GM12878 (cell line): ENCODE data around the gene TGFB2. TPM values are rescaled to one million over a fixed set of nuclear protein-coding genes. Genes with fewer than 3 reads are reported as not detected.

Experiments
- ATAC-seq: fragments of 200-7000 bp; cut with Tn5 transposase; 3 replicates; pipeline ENCODE4 v1.9.1; 2020; ENCODE audit warnings: mild to moderate bottlenecking, moderate library complexity
- BruUV-seq: library from RNA; stranded (reverse); fragments of 400-500 nt; replicated peaks from 2 replicates; lab custom pipeline; 2021; lab: Mats Ljungman, UMichigan
- CTCF ChIA-PET: fragments of 300-600 bp; sonication (Branson Sonifier 250); formaldehyde crosslinking; extraction: SDS; loops from one replicate; lab custom pipeline; 2021; ENCODE audit warnings: inconsistent platforms; lab: Yijun Ruan, JAX
- POLR2A ChIA-PET: fragments of 350-600 bp; formaldehyde crosslinking; extraction: SDS; loops from one replicate; lab custom pipeline; 2021; ENCODE audit warnings: inconsistent platforms; lab: Charles Lee
- RAD21 ChIA-PET: fragments of 300-600 bp; sonication (Branson Sonifier 250); formaldehyde crosslinking; loops from one replicate; lab custom pipeline; 2023; ENCODE audit warnings: antibody characterized with exemption; ENCODE audit not compliant: unreplicated experiment; lab: Charles Lee
- SMC1A ChIA-PET: fragments of 300-600 bp; sonication (Branson Sonifier 250); formaldehyde crosslinking; loops from one replicate; lab custom pipeline; 2023; ENCODE audit not compliant: unreplicated experiment, uncharacterized antibody; lab: Charles Lee
- DNase-seq: peaks from one replicate; pipeline ENCODE4 v3.0.0-alpha.2; 2011; ENCODE audit warnings: low read depth, low spot score
- FAIRE-seq: peaks from 3 replicates; lab custom pipeline; 2011; peaks lifted over from hg19 to GRCh38; lab: Jason Lieb, UNC
- H2AFZ ChIP-seq: 2 replicates; pipeline ENCODE4 v1.6.0; 2011; ENCODE audit warnings: low read depth, low read length, control low read depth; ENCODE audit not compliant: control insufficient read depth
- H3K27ac ChIP-seq: 2 replicates; pipeline ENCODE4 v1.5.1; 2011; ENCODE audit warnings: control low read depth; ENCODE audit not compliant: control insufficient read depth, insufficient read depth
- H3K27me3 ChIP-seq, 2 experiments: replicated peaks in 1 of 2; 2 replicates each; pipeline versions ENCODE4 v1.6.0 to v1.6.1; 2011; ENCODE audit warnings: low read length in 1 of 2; ENCODE audit not compliant: control insufficient read depth in 2 of 2, insufficient read depth in 2 of 2
- H3K36me3 ChIP-seq, 2 experiments: 2 replicates each; pipeline ENCODE4 v1.5.1; 2011; ENCODE audit warnings: low read length in 1 of 2; ENCODE audit not compliant: control insufficient read depth in 2 of 2, insufficient read depth in 2 of 2
- H3K4me1 ChIP-seq: 2 replicates; pipeline ENCODE4 v1.6.1; 2011; ENCODE audit warnings: mild to moderate bottlenecking, low read length, moderate library complexity, mixed read lengths; ENCODE audit not compliant: control insufficient read depth, insufficient read depth
- H3K4me2 ChIP-seq: 2 replicates; pipeline ENCODE4 v1.6.0; 2011; ENCODE audit warnings: control low read depth; ENCODE audit not compliant: control insufficient read depth, insufficient read depth
- H3K4me3 ChIP-seq: fragments of 200-600 bp; sonication (generic); 2 replicates; pipeline ENCODE4 v1.5.1; 2016
- H3K79me2 ChIP-seq: 2 replicates; pipeline ENCODE4 v1.6.0; 2011; ENCODE audit warnings: low read length; ENCODE audit not compliant: control insufficient read depth, insufficient read depth
- H3K9ac ChIP-seq: 2 replicates; pipeline ENCODE4 v1.8.0; 2011; ENCODE audit warnings: low read length, control low read depth, mixed read lengths; ENCODE audit not compliant: control insufficient read depth, insufficient read depth
- H3K9me3 ChIP-seq: replicated peaks from 3 replicates; pipeline ENCODE4 v1.5.1; 2011; ENCODE audit warnings: mild to moderate bottlenecking, low read length; ENCODE audit not compliant: control insufficient read depth, insufficient read depth
- H4K20me1 ChIP-seq: 2 replicates; pipeline ENCODE4 v1.6.0; 2011; ENCODE audit not compliant: control insufficient read depth, insufficient read depth
- BMI1 ChIP-seq: fragments of 450-650 bp; IDR thresholded peaks from 2 replicates; pipeline ENCODE4 v1.6.1; 2016; ENCODE audit warnings: mild to moderate bottlenecking, moderate library complexity, borderline replicate concordance
- CBX5 ChIP-seq: sonication (generic); IDR thresholded peaks from 2 replicates; pipeline ENCODE4 v1.6.1; 2016; ENCODE audit warnings: low read depth, moderate library complexity, mild to moderate bottlenecking, inconsistent platforms
- CEBPB ChIP-seq, 2 experiments: fragments of 150-350 bp in 1 of 2; IDR thresholded peaks; 2 replicates each; pipeline ENCODE4 v1.6.1; 2012 to 2014; ENCODE audit warnings: low read depth in 2 of 2, low read length in 2 of 2, borderline replicate concordance in 1 of 2, inconsistent platforms in 1 of 2
- ESRRA ChIP-seq: IDR thresholded peaks from 2 replicates; pipeline ENCODE4 v1.6.1; 2012; ENCODE audit warnings: mild to moderate bottlenecking, low read length, improper control_type of control experiment
- MEF2A ChIP-seq: IDR thresholded peaks from 2 replicates; pipeline ENCODE4 v1.6.1; 2011; ENCODE audit warnings: low read depth, mild to moderate bottlenecking, low read length, moderate library complexity; ENCODE audit not compliant: insufficient read depth
- MYC ChIP-seq: IDR thresholded peaks from 2 replicates; pipeline ENCODE4 v1.6.1; 2011; ENCODE audit warnings: mild to moderate bottlenecking, low read length, moderate library complexity, inconsistent platforms; ENCODE audit not compliant: insufficient read depth, insufficient replicate concordance, insufficient read length, severe bottlenecking
- NFIC ChIP-seq: IDR thresholded peaks from 2 replicates; pipeline ENCODE4 v1.6.1; 2012; ENCODE audit warnings: low read depth, mild to moderate bottlenecking, inconsistent platforms, low read length, moderate library complexity
- NFXL1 ChIP-seq: fragments of 450-650 bp; IDR thresholded peaks from 2 replicates; pipeline ENCODE4 v1.6.1; 2017; ENCODE audit warnings: antibody characterized with exemption, mild to moderate bottlenecking, borderline replicate concordance
- NRF1 ChIP-seq: conservative IDR thresholded peaks from 2 replicates; pipeline ENCODE4 v1.6.1; 2011; ENCODE audit warnings: mild to moderate bottlenecking, low read depth, low read length, improper control_type of control experiment
- POLR2A ChIP-seq: IDR thresholded peaks from 2 replicates; pipeline ENCODE4 v1.6.1; 2011; ENCODE audit warnings: low read depth, mild to moderate bottlenecking, low read length
- SP1 ChIP-seq: IDR thresholded peaks from one replicate; pipeline ENCODE4 v1.6.1; 2011; ENCODE audit warnings: low read depth, low read length
- WGBS: methylation state at CpG from one replicate; pipeline ENCODE4 v1.1.6; 2016; ENCODE audit warnings: low lambda C conversion rate; ENCODE audit not compliant: insufficient replicate concordance, insufficient coverage; ENCODE audit errors: missing lambda C conversion rate; 5-methylcytosine and 5-hydroxymethylcytosine counted together
- in situ Hi-C: fragments of 300-500 bp; cut with MboI; formaldehyde crosslinking; loops from 9 replicates; pipeline ENCODE4 v1.14.3; 2018; ENCODE audit warnings: mixed read lengths
- intact Hi-C: fragments of 100-400 bp; cut with micrococcal nuclease; formaldehyde crosslinking; loops from one replicate; pipeline ENCODE4 v1.14.2; 2022; ENCODE audit not compliant: unreplicated experiment
- polyA plus RNA-seq, 11 experiments: library from polyadenylated mRNA; depleted of rRNA in 4 of 11; unstranded in 6 of 11; stranded (reverse) in 5 of 11; fragments of >200 nt; fragmentation: Nextera tagmentation in 4 of 11; fragmentation: Illumina TruSeq in 1 of 11; extraction: Ambion mirVana in 4 of 11; extraction: Trizol in 1 of 11; gene quantifications; 1 replicate in 1 of 11; 2 replicates in 10 of 11; pipeline versions ENCODE4 v1.2.1 to v1.2.3, GENCODE V29; 2011 to 2016; ENCODE audit warnings: inconsistent platforms in 2 of 11, missing spikeins in 2 of 11, low read depth in 1 of 11
- total RNA-seq, 4 experiments: library from RNA; depleted of rRNA in 3 of 4; stranded (reverse); fragments of >200 nt in 3 of 4; fragmentation: Illumina TruSeq in 1 of 4; extraction: Trizol in 1 of 4; gene quantifications; 2 replicates each; pipeline versions ENCODE4 v1.2.1 to v1.2.3, GENCODE V29; 2013 to 2021
- TF ChIP-seq, protein P1 (sequence below): fragments of 450-650 bp; formaldehyde crosslinking; IDR thresholded peaks from 2 replicates; pipeline ENCODE4 v1.4.0; 2020; ENCODE audit warnings: mild to moderate bottlenecking, moderate library complexity
- TF ChIP-seq, protein P2 (sequence below): fragments of 450-650 bp; IDR thresholded peaks from 2 replicates; pipeline ENCODE4 v1.6.1; 2016; ENCODE audit warnings: mild to moderate bottlenecking

The TGFB2 gene
- total and polyA plus RNA-seq, 10 of the 15 experiments (the other 5 are each of a cell fraction or from before 2014, with no cell fraction given), result 0.03 to 0.11 (median 0.04) TPM; not detected in 6

DNA sequence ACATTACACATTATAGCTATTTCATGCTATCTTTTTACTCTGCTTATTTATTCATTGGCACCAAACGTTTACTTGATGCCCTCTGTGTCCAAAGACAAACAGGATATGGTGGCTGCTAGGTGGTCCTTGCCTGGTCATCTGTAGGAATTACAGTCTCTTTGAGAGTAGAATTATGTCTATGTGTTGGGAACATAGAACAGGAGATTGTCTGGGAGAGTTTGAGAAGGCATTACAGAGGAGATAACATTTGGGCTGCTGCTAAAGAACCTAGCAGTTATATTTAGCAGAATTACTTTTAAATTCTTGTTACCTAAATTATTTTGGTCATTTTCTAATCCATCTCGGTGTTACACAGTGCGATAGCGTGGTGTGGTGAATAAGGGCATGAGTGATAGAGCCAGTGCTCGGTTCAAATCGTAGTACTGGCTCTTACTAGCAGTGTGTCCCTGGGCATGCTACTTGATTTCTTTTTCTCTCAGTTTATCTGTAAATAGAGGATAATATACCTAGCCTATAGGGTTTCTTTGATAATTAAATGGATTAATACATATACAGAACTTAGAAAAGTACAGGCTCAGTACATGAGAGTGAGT, 39.6 kb upstream of the TGFB2 start:
- Histone ChIP-seq H3K27me3 (no peaks in the 10 kb centered on the region), H4K20me1 (no peaks in the 10 kb centered on the region), H3K27ac (no peak overlapping the region), H3K79me2 (no peaks in the 10 kb centered on the region), H3K9ac (no peak overlapping the region), H3K4me1 (no peaks in the 10 kb centered on the region), H3K4me2 (no peak overlapping the region), H3K36me3 (peaks cover 0 to 4% of the 10 kb centered on the region in 2 experiments; a peak in 2 of 4 replicates), H3K4me3 (no peak overlapping the region), H2AFZ (no peak overlapping the region), H3K9me3 (no peaks in the 10 kb centered on the region)
- BruUV-seq, result no TSS peak
- ChIA-PET RAD21 (interaction anchor here (1.2 kb wide), 1 partner anchor 22 kb away, joined by 3 read pairs; no protein-coding TSS in a partner anchor), POLR2A (no interaction called here), CTCF (no interaction called here), SMC1A (interaction anchor here (0.6 kb wide), 1 partner anchor 86 kb away, joined by 3 read pairs; no protein-coding TSS in a partner anchor)
- FAIRE-seq, result no peak
- DNase-seq, result no peak
- no peak for ATAC-seq
- WGBS, result 96% methylated on average over 6 of the region's 6 CpGs
- in situ Hi-C loops, result no loop called here
- intact Hi-C loops, result no loop called here
- no peak for TF ChIP-seq CBX5
- no peak for TF ChIP-seq SP1
- TF ChIP-seq NFXL1, result no peak
- no peak for TF ChIP-seq MEF2A
- TF ChIP-seq, protein P1, sequence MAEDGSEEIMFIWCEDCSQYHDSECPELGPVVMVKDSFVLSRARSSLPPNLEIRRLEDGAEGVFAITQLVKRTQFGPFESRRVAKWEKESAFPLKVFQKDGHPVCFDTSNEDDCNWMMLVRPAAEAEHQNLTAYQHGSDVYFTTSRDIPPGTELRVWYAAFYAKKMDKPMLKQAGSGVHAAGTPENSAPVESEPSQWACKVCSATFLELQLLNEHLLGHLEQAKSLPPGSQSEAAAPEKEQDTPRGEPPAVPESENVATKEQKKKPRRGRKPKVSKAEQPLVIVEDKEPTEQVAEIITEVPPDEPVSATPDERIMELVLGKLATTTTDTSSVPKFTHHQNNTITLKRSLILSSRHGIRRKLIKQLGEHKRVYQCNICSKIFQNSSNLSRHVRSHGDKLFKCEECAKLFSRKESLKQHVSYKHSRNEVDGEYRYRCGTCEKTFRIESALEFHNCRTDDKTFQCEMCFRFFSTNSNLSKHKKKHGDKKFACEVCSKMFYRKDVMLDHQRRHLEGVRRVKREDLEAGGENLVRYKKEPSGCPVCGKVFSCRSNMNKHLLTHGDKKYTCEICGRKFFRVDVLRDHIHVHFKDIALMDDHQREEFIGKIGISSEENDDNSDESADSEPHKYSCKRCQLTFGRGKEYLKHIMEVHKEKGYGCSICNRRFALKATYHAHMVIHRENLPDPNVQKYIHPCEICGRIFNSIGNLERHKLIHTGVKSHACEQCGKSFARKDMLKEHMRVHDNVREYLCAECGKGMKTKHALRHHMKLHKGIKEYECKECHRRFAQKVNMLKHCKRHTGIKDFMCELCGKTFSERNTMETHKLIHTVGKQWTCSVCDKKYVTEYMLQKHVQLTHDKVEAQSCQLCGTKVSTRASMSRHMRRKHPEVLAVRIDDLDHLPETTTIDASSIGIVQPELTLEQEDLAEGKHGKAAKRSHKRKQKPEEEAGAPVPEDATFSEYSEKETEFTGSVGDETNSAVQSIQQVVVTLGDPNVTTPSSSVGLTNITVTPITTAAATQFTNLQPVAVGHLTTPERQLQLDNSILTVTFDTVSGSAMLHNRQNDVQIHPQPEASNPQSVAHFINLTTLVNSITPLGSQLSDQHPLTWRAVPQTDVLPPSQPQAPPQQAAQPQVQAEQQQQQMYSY (CRISPR knock-in tag), result no peak
- no peak for TF ChIP-seq NRF1
- no peak for TF ChIP-seq NFIC
- no peak for TF ChIP-seq BMI1
- TF ChIP-seq MYC, result no peak
- TF ChIP-seq POLR2A, result no peak
- TF ChIP-seq ESRRA, result no peak
- TF ChIP-seq CEBPB (IDR thresholded peaks at IDR 0.05; ENCODE audit: borderline replicate concordance in 1 of 2, low read depth in 2 of 2, low read length in 2 of 2), result no peak
- TF ChIP-seq, protein P2, sequence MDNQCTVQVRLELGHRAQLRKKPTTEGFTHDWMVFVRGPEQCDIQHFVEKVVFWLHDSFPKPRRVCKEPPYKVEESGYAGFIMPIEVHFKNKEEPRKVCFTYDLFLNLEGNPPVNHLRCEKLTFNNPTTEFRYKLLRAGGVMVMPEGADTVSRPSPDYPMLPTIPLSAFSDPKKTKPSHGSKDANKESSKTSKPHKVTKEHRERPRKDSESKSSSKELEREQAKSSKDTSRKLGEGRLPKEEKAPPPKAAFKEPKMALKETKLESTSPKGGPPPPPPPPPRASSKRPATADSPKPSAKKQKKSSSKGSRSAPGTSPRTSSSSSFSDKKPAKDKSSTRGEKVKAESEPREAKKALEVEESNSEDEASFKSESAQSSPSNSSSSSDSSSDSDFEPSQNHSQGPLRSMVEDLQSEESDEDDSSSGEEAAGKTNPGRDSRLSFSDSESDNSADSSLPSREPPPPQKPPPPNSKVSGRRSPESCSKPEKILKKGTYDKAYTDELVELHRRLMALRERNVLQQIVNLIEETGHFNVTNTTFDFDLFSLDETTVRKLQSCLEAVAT, result no peak
